Mesendoderm (in vitro differentiated cells): ENCODE measurements around the gene SIRT7.

Experiments used
- DNase-seq: peaks from one replicate; pipeline ENCODE4 v3.0.0; 2013
- H2AK5ac ChIP-seq: 2 replicates; pipeline ENCODE4 v1.6.1; 2013; ENCODE audit warnings: low read length, inconsistent platforms
- H2BK120ac ChIP-seq: 2 replicates; pipeline ENCODE4 v1.6.1; 2013; ENCODE audit warnings: low read depth, mild to moderate bottlenecking, low read length, moderate library complexity, mixed read lengths
- H2BK15ac ChIP-seq: replicated peaks from 2 replicates; pipeline ENCODE4 v1.6.1; 2013; ENCODE audit warnings: low read depth, mild to moderate bottlenecking, moderate library complexity
- H2BK5ac ChIP-seq: 2 replicates; pipeline ENCODE4 v1.6.1; 2013; ENCODE audit warnings: low read length, inconsistent platforms
- H3K18ac ChIP-seq: 2 replicates; pipeline ENCODE4 v1.6.1; 2013; ENCODE audit warnings: mild to moderate bottlenecking, low read length, mixed read lengths
- H3K23ac ChIP-seq: one replicate; pipeline ENCODE4 v1.6.1; 2013; ENCODE audit warnings: low read length
- H3K27ac ChIP-seq: 2 replicates; pipeline ENCODE4 v1.5.1; 2013; ENCODE audit warnings: low read depth, mild to moderate bottlenecking, inconsistent platforms, low read length, moderate library complexity
- H3K27me3 ChIP-seq: 2 replicates; pipeline ENCODE4 v1.6.1; 2013; ENCODE audit warnings: low read length, control low read depth, mild to moderate bottlenecking, inconsistent platforms; ENCODE audit not compliant: insufficient read depth, poor library complexity
- H3K36me3 ChIP-seq: 2 replicates; pipeline ENCODE4 v1.6.1; 2013; ENCODE audit warnings: low read length, inconsistent platforms; ENCODE audit not compliant: control insufficient read depth, insufficient read depth
- H3K4ac ChIP-seq: one replicate; pipeline ENCODE4 v1.6.1; 2013; ENCODE audit warnings: low read depth, mild to moderate bottlenecking, low read length, moderate library complexity
- H3K4me1 ChIP-seq: 2 replicates; pipeline ENCODE4 v1.6.1; 2013; ENCODE audit warnings: low read depth, low read length, inconsistent platforms; ENCODE audit not compliant: control insufficient read depth
- H3K4me2 ChIP-seq: 2 replicates; pipeline ENCODE4 v1.6.1; 2013; ENCODE audit warnings: low read length
- H3K4me3 ChIP-seq: 2 replicates; pipeline ENCODE4 v1.5.1; 2013; ENCODE audit warnings: mild to moderate bottlenecking, low read length
- H3K56ac ChIP-seq: one replicate; pipeline ENCODE4 v1.6.1; 2013; ENCODE audit warnings: low read length
- H3K79me1 ChIP-seq: 2 replicates; pipeline ENCODE4 v1.6.1; 2013; ENCODE audit warnings: low read length, inconsistent platforms
- H3K79me2 ChIP-seq: 2 replicates; pipeline ENCODE4 v1.6.1; 2013; ENCODE audit warnings: mild to moderate bottlenecking, low read length; ENCODE audit not compliant: control insufficient read depth, insufficient read depth
- H3K9ac ChIP-seq: 2 replicates; pipeline ENCODE4 v1.6.1; 2013; ENCODE audit warnings: low read length, inconsistent platforms
- H4K5ac ChIP-seq: one replicate; pipeline ENCODE4 v1.6.1; 2013; ENCODE audit warnings: low read length
- H4K8ac ChIP-seq: one replicate; pipeline ENCODE4 v1.6.1; 2013; ENCODE audit warnings: low read depth, mild to moderate bottlenecking, control low read depth, low read length, moderate library complexity
- WGBS: extraction: QIAGEN DNeasy Blood & Tissue Kit; methylation state at CpG from one replicate; pipeline ENCODE4 v1.1.7; 2013; ENCODE audit warnings: low lambda C conversion rate, missing lambda C conversion rate; ENCODE audit not compliant: insufficient coverage; ENCODE audit errors: extremely low coverage; 5-methylcytosine and 5-hydroxymethylcytosine counted together

Gene SIRT7

GRCh38 chr17:81870981-81871386 is 47.0 kb downstream of the SIRT7 start, which contains the start of gene ARHGDIA:
Gene ARHGDIA (minus strand): TSS chr17:81871337. CDS start chr17:81869930, 1,407 bp downstream.
- DNase-seq: no peak
- no peaks in the 10 kb centered on the region for H3K4me1 ChIP-seq

GRCh38 chr17:81870131-81870980 is 47.6 kb downstream of the SIRT7 start:
- Histone ChIP-seq H2BK15ac (no peak overlapping the region), H2BK120ac (peak overlapping the region; percentile 28), H3K79me1 (peaks cover 6% of the 10 kb centered on the region), H3K23ac (peak overlapping the region; percentile 89), H3K27me3 (no peaks in the 10 kb centered on the region), H4K5ac (no peak overlapping the region), H2AK5ac (peak overlapping the region; percentile 58), H3K4me3 (peak overlapping the region; percentile 86), H3K4me1 (no peaks in the 10 kb centered on the region), H3K36me3 (peaks cover 2% of the 10 kb centered on the region), H3K4ac (peak overlapping the region; percentile 97), H3K18ac (peak overlapping the region; percentile 82), H3K9ac (peak overlapping the region; percentile 97), H3K79me2 (peaks cover 8% of the 10 kb centered on the region), H2BK5ac (no peak overlapping the region), H3K4me2 (peak overlapping the region; percentile 61), H3K56ac (peak overlapping the region; percentile 96), H3K27ac (peak overlapping the region; percentile 95), H4K8ac (peak overlapping the region; percentile 43)
- WGBS: no CpG with 5 or more reads among the region's 65 CpGs
- peak; percentile 64 for DNase-seq

More at GRCh38 chr17:81870981-81871386, 47.0 kb downstream of the SIRT7 start, which contains the start of gene ARHGDIA:
- Histone ChIP-seq H3K36me3 (peaks cover 2% of the 10 kb centered on the region), H3K4me3 (peak within 1 kb of the TSS; percentile 89), H3K4ac (peak within 1 kb of the TSS; percentile 100), H3K23ac (peak within 1 kb of the TSS; percentile 100), H3K56ac (peak within 1 kb of the TSS; percentile 98), H3K9ac (peak within 1 kb of the TSS; percentile 97), H3K27ac (peak within 1 kb of the TSS; percentile 95), H3K79me1 (peaks cover 5% of the 10 kb centered on the region), H3K27me3 (no peaks in the 10 kb centered on the region), H4K5ac (no peak within 1 kb of the TSS), H2AK5ac (peak within 1 kb of the TSS; percentile 93), H3K4me2 (peak within 1 kb of the TSS; percentile 92), H2BK120ac (peak within 1 kb of the TSS; percentile 28), H3K18ac (peak within 1 kb of the TSS; percentile 96), H3K79me2 (peaks cover 8% of the 10 kb centered on the region), H2BK15ac (no peak within 1 kb of the TSS), H2BK5ac (peak within 1 kb of the TSS; percentile 89), H4K8ac (peak within 1 kb of the TSS; percentile 43)
- no CpG with 5 or more reads among the region's 64 CpGs for WGBS

- no peaks in the 10 kb centered on the region for H3K27me3 ChIP-seq
- H2BK15ac ChIP-seq: no peak overlapping the region
- DNase-seq: peak; percentile 70
- H3K79me1 ChIP-seq: peaks cover 6% of the 10 kb centered on the region
- H3K56ac ChIP-seq: peak overlapping the region; percentile 96
- no peak overlapping the region for H2AK5ac ChIP-seq
- H4K8ac ChIP-seq: no peak overlapping the region
- peaks cover 2% of the 10 kb centered on the region for H3K36me3 ChIP-seq
- peak overlapping the region; percentile 86 for H3K23ac ChIP-seq
- H3K4me1 ChIP-seq: no peaks in the 10 kb centered on the region
- no peak overlapping the region for H3K4ac ChIP-seq
- peak overlapping the region; percentile 97 for H3K9ac ChIP-seq
- no peak overlapping the region for H4K5ac ChIP-seq
- H3K4me2 ChIP-seq: peak overlapping the region; percentile 61
- H3K79me2 ChIP-seq: peaks cover 8% of the 10 kb centered on the region
- H3K18ac ChIP-seq: no peak overlapping the region
- H3K4me3 ChIP-seq: no peak overlapping the region
- H2BK5ac ChIP-seq: no peak overlapping the region
- H3K27ac ChIP-seq: peak overlapping the region; percentile 95
- no peak overlapping the region for H2BK120ac ChIP-seq
- no CpG with 5 or more reads among the region's 52 CpGs for WGBS
Observed at GRCh38 chr17:81869221-81870130, 48.5 kb downstream of the SIRT7 start.

- H2BK120ac ChIP-seq: no peak overlapping the region
- H3K79me1 ChIP-seq: peaks cover 13% of the 10 kb centered on the region
- no peak overlapping the region for H3K4ac ChIP-seq
- no peaks in the 10 kb centered on the region for H3K4me1 ChIP-seq
- WGBS: no CpG with 5 or more reads among the region's 30 CpGs
- DNase-seq: peak; percentile 89
- H3K36me3 ChIP-seq: peaks cover 2% of the 10 kb centered on the region
- peak overlapping the region; percentile 65 for H3K27ac ChIP-seq
- no peak overlapping the region for H3K4me3 ChIP-seq
- H3K4me2 ChIP-seq: no peak overlapping the region
- H4K5ac ChIP-seq: no peak overlapping the region
- H2AK5ac ChIP-seq: no peak overlapping the region
- no peak overlapping the region for H2BK15ac ChIP-seq
- H3K27me3 ChIP-seq: no peaks in the 10 kb centered on the region
- H3K9ac ChIP-seq: peak overlapping the region; percentile 36
- H3K23ac ChIP-seq: peak overlapping the region; percentile 86
- peaks cover 11% of the 10 kb centered on the region for H3K79me2 ChIP-seq
- H3K56ac ChIP-seq: peak overlapping the region; percentile 37
- H3K18ac ChIP-seq: no peak overlapping the region
- H2BK5ac ChIP-seq: no peak overlapping the region
- H4K8ac ChIP-seq: no peak overlapping the region
Observed at GRCh38 chr17:81868674-81869220, 49.2 kb downstream of the SIRT7 start.

- Histone ChIP-seq H3K79me2 (peaks cover 11% of the 10 kb centered on the region), H2BK5ac (no peak overlapping the region), H2BK120ac (no peak overlapping the region), H2BK15ac (no peak overlapping the region), H3K27me3 (no peaks in the 10 kb centered on the region), H4K5ac (no peak overlapping the region), H3K4ac (no peak overlapping the region), H3K18ac (no peak overlapping the region), H3K36me3 (peaks cover 2% of the 10 kb centered on the region), H3K4me3 (no peak overlapping the region), H2AK5ac (no peak overlapping the region), H3K56ac (peak overlapping the region; percentile 66), H3K9ac (peak overlapping the region; percentile 12), H3K27ac (peak overlapping the region; percentile 32), H3K4me2 (no peak overlapping the region), H3K79me1 (peaks cover 14% of the 10 kb centered on the region), H4K8ac (no peak overlapping the region), H3K4me1 (no peaks in the 10 kb centered on the region), H3K23ac (no peak overlapping the region)
- DNase-seq: no peak
- WGBS: no CpG with 5 or more reads among the region's 28 CpGs
Observed at GRCh38 chr17:81867991-81868673, 49.8 kb downstream of the SIRT7 start.
